ENCODE measurements around the gene SLC26A9.
"Not testable (repeated sequence)": the region's sequence is repeated elsewhere in the genome, so short reads cannot be mapped to it uniquely, and the experiment has no call there.

DNA sequence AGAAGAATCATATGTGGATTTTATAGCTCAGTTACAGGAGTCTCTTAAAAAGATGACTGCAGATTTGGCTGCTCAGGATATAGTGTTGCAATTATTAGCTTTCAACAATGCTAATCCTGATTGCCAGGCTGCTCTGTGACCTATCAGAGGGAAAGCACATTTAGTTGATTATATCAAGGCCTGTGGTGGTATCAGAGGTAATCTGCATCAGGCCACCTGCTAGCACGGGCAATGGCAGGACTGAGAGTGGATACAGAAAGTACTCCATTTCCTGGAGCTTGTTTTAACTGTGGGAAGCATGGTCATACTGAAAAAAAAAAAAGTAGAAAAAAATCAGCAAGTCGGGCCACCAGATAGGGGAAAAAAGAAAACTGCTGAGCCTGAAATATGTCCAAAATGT is 51.1 kb downstream of the SLC26A9 start:
- not testable (repeated sequence) for TF ChIP-seq CTCF (conservative IDR thresholded peaks at IDR 0.05; ENCODE audit: low read depth, low read length); EZH2 (IDR thresholded peaks at IDR 0.05; ENCODE audit: low read length, unreplicated experiment)
